CD4-positive, alpha-beta T cell (primary cell): ENCODE measurements around the gene SPECC1. TPM values are rescaled to one million over a fixed set of nuclear protein-coding genes. Genes with fewer than 3 reads are reported as not detected.
"Not testable (repeated sequence)": the region's sequence is repeated elsewhere in the genome, so short reads cannot be mapped to it uniquely, and the experiment has no call there.

ENCODE experiments used
- ATAC-seq: fragments of 200-7000 bp; cut with Tn5 transposase; one replicate; pipeline ENCODE4 v1.10.0; 2022; ENCODE audit warnings: mild to moderate bottlenecking; ENCODE audit not compliant: poor library complexity
- CTCF ChIA-PET: fragments of 350-600 bp; sonication (Branson Sonifier 250); formaldehyde crosslinking; loops from one replicate; lab custom pipeline; 2021; ENCODE audit warnings: antibody characterized with exemption, inconsistent platforms; lab: Charles Lee
- POLR2A ChIA-PET: fragments of 350-600 bp; sonication (Branson Sonifier 250); formaldehyde crosslinking; loops from one replicate; lab custom pipeline; 2021; ENCODE audit warnings: antibody characterized with exemption, inconsistent platforms; lab: Charles Lee
- DNase-seq, 14 experiments: peaks; one replicate each; pipeline ENCODE4 v3.0.0-alpha.2; 2013 to 2020; ENCODE audit warnings: mixed read lengths in 2 of 14
- H3K27ac ChIP-seq, 2 donors: one replicate each; pipeline versions ENCODE4 v1.5.1 to v1.7.0; 2013; ENCODE audit warnings: low read length in 2 of 2, low read depth in 1 of 2, mild to moderate bottlenecking in 1 of 2
- H3K27me3 ChIP-seq, 2 experiments: 1 replicate in 1 of 2; 2 replicates in 1 of 2; pipeline versions ENCODE4 v1.6.1 to v1.7.0; 2013; ENCODE audit warnings: low read length in 2 of 2, control low read depth in 1 of 2, mild to moderate bottlenecking in 1 of 2, moderate library complexity in 1 of 2; ENCODE audit not compliant: insufficient read depth in 2 of 2, control insufficient read depth in 1 of 2
- H3K36me3 ChIP-seq: one replicate; pipeline ENCODE4 v1.6.1; 2013; ENCODE audit warnings: low read length, control low read depth; ENCODE audit not compliant: insufficient read depth
- H3K4me1 ChIP-seq: one replicate; pipeline ENCODE4 v1.6.1; 2013; ENCODE audit warnings: low read length, control low read depth; ENCODE audit not compliant: insufficient read depth
- H3K4me3 ChIP-seq: one replicate; pipeline ENCODE4 v1.5.1; 2013; ENCODE audit warnings: mild to moderate bottlenecking, low read length, moderate library complexity
- H3K9me3 ChIP-seq, 2 experiments: 1 replicate in 1 of 2; 2 replicates in 1 of 2; pipeline versions ENCODE4 v1.6.1 to v1.7.0; 2013; ENCODE audit warnings: low read length in 2 of 2, mild to moderate bottlenecking in 2 of 2, control low read depth in 1 of 2, moderate library complexity in 1 of 2; ENCODE audit not compliant: control insufficient read depth in 1 of 2, insufficient read depth in 1 of 2
- H3K27ac Mint-ChIP-seq: one replicate; pipeline ENCODE4 v1.8.0; 2020; ENCODE audit warnings: mixed read lengths
- H3K27me3 Mint-ChIP-seq: one replicate; pipeline ENCODE4 v1.8.0; 2021; ENCODE audit warnings: mixed read lengths
- H3K36me3 Mint-ChIP-seq: one replicate; pipeline ENCODE4 v1.8.0; 2021; ENCODE audit warnings: low read depth, mixed read lengths
- H3K4me1 Mint-ChIP-seq: one replicate; pipeline ENCODE4 v1.8.0; 2021; ENCODE audit warnings: low read depth, mixed read lengths
- H3K4me3 Mint-ChIP-seq: one replicate; pipeline ENCODE4 v1.8.0; 2020; ENCODE audit warnings: mild to moderate bottlenecking, mixed read lengths
- H3K9me3 Mint-ChIP-seq: one replicate; pipeline ENCODE4 v1.8.0; 2020; ENCODE audit warnings: mixed read lengths
- intact Hi-C, 2 experiments: fragments of 100-400 bp; cut with DNase I in 1 of 2; cut with micrococcal nuclease in 1 of 2; formaldehyde crosslinking; loops; one replicate each; pipeline versions ENCODE4 v1.15.1 to v1.9.0; 2023 to 2025; cut with DNase I, micrococcal nuclease
- total RNA-seq, 174 experiments: library from RNA in 2 of 174; stranded (reverse) in 2 of 174; gene quantifications; one replicate each; pipeline ENCODE4 v1.2.3 and lab custom pipeline; 2021 to 2026
- TF ChIP-seq, protein P1 (sequence below): fragments of 200-600 bp; IDR thresholded peaks from one replicate; pipeline ENCODE4 v1.8.0; 2022; ENCODE audit warnings: antibody characterized with exemption, mild to moderate bottlenecking

SPECC1 gene
- total RNA-seq, 2 experiments from 2014 or later = 4.3 to 4.4 TPM

DNA sequence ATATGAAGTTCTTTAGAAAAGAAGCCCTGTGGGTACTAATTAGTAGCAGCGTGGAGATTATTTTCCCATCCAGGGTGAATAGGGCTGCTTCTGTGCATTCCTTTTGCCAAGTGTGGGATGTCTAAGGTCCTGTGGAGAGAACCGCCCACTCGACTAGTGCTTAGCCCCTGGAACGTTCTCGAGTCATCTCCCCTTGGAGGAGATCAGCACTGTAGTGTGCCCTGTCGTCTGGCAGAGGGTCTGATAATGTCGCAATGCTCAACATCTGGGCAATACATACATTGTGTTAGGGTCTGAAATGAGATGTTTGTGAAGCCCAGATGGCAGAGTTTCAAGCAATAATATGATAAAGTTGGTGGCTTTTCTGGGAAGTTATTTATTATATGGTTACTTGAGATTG, 64.8 kb downstream of the SPECC1 start:
- ATAC-seq = no peak
- peaks cover 28% of the 10 kb centered on the region for H3K4me1 ChIP-seq
- Mint-ChIP-seq H3K4me1 (peaks cover 17% of the 10 kb centered on the region), H3K27me3 (peaks cover 4% of the 10 kb centered on the region), H3K9me3 (no peaks in the 10 kb centered on the region), H3K27ac (no peak overlapping the region), H3K36me3 (no peaks in the 10 kb centered on the region), H3K4me3 (peak overlapping the region; percentile 55)
- ChIA-PET POLR2A (no interaction called here), CTCF (interaction anchor here (0.5 kb wide), 1 partner anchor 222 kb away, joined by 3 read pairs; no protein-coding TSS in a partner anchor)
- no peaks in the 10 kb centered on the region for H3K36me3 ChIP-seq
- no peaks in the 10 kb centered on the region for H3K27me3 ChIP-seq
- H3K27ac ChIP-seq = no peak overlapping the region
- H3K4me3 ChIP-seq = peak overlapping the region; percentile 39
- H3K9me3 ChIP-seq = no peaks in the 10 kb centered on the region
- no peak for DNase-seq
- TF ChIP-seq, protein P1, sequence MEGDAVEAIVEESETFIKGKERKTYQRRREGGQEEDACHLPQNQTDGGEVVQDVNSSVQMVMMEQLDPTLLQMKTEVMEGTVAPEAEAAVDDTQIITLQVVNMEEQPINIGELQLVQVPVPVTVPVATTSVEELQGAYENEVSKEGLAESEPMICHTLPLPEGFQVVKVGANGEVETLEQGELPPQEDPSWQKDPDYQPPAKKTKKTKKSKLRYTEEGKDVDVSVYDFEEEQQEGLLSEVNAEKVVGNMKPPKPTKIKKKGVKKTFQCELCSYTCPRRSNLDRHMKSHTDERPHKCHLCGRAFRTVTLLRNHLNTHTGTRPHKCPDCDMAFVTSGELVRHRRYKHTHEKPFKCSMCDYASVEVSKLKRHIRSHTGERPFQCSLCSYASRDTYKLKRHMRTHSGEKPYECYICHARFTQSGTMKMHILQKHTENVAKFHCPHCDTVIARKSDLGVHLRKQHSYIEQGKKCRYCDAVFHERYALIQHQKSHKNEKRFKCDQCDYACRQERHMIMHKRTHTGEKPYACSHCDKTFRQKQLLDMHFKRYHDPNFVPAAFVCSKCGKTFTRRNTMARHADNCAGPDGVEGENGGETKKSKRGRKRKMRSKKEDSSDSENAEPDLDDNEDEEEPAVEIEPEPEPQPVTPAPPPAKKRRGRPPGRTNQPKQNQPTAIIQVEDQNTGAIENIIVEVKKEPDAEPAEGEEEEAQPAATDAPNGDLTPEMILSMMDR = no peak
- intact Hi-C loops = no loop called here

DNA sequence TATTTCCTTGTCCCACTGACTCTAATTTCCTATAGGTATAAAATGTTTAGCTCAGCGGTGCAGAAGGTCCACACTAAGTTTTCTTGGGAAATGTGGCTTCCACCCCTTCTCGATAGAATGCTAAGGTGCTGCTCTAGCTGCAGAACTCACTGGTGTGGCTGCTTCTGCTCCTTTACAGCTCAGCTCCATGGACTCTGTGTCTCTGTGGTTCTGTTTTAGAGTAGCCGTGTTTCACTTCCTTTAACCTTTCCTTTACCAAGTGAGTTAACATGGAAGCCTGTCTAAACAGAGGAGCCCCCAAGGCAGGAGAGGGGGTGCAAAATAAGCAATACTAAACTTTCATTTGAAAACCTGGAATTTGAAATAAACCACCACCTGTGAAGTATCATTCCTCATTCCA, 65.3 kb downstream of the SPECC1 start:
- Mint-ChIP-seq H3K4me1 (peaks cover 17% of the 10 kb centered on the region), H3K4me3 (peak overlapping the region; percentile 55), H3K27ac (no peak overlapping the region), H3K27me3 (peaks cover 4% of the 10 kb centered on the region), H3K36me3 (no peaks in the 10 kb centered on the region), H3K9me3 (no peaks in the 10 kb centered on the region)
- Histone ChIP-seq H3K27me3 (peaks cover 0 to 3% of the 10 kb centered on the region in 2 experiments), H3K9me3 (no peaks in the 10 kb centered on the region), H3K36me3 (no peaks in the 10 kb centered on the region), H3K4me1 (peaks cover 28% of the 10 kb centered on the region), H3K27ac (no peak overlapping the region), H3K4me3 (peak overlapping the region; percentile 39)
- TF ChIP-seq, protein P1 = no peak
- ATAC-seq (no peak), DNase-seq (peak in 1 of 14 experiments; percentile 17)
- intact Hi-C loops = no loop called here
- ChIA-PET POLR2A (no interaction called here), CTCF (interaction anchor here (0.5 kb wide), 1 partner anchor 222 kb away, joined by 3 read pairs; no protein-coding TSS in a partner anchor)

DNA sequence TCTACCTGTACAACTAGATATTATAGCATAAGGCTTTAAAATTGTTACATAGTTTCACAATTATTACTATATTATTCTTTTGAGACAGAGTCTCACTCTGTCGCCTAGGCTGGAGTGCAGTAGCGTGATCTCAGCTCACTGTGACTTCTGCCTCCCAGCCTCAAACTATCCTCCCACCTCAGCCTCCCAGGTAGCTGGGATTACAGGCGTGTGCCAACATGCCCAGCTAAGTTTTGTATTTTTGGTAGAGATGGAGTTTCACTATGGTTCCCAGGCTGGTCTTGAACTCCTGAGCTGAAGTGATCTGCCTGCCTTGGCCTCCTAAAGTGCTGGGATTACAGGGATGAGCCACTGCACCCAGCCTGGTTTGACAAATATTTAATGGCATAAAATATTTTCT, 67.0 kb downstream of the SPECC1 start:
- not testable (repeated sequence) for H3K36me3 Mint-ChIP-seq, H3K27ac Mint-ChIP-seq

More for the DNA sequence above, 67.0 kb downstream of the SPECC1 start:
- peaks cover 17% of the 10 kb centered on the region for H3K4me1 Mint-ChIP-seq
- H3K9me3 Mint-ChIP-seq, ATAC-seq, H3K27me3 Mint-ChIP-seq, H3K4me3 Mint-ChIP-seq, intact Hi-C loops, H3K36me3 ChIP-seq, DNase-seq, H3K27ac ChIP-seq, H3K27me3 ChIP-seq, H3K4me3 ChIP-seq, POLR2A ChIA-PET, H3K9me3 ChIP-seq: not testable (repeated sequence)
- CTCF ChIA-PET = interaction anchor here (1.2 kb wide), 1 partner anchor 83 kb away, joined by 3 read pairs; no protein-coding TSS in a partner anchor
- peaks cover 28% of the 10 kb centered on the region for H3K4me1 ChIP-seq
